ENCODE results near the gene OR8B4. TPM values are rescaled to one million over a fixed set of nuclear protein-coding genes. Genes with fewer than 3 reads are reported as not detected.
"Not testable (repeated sequence)": the region's sequence is repeated elsewhere in the genome, so short reads cannot be mapped to it uniquely, and the experiment has no call there.

Gene OR8B4
- total RNA-seq, 1 experiment from 2014 or later, result not detected

- H3K36me3 ChIP-seq (ENCODE audit: control insufficient read depth, insufficient read depth, low read length), result no peaks in the 10 kb centered on the region
- POLR2A ChIA-PET, result no interaction called here
- CTCF ChIA-PET, result no interaction called here
- BruUV-seq (replicated peaks), result no TSS peak
- intact Hi-C loops (cut with micrococcal nuclease; ENCODE audit: unreplicated experiment), result no loop called here
- Mint-ChIP-seq H3K27me3 (ENCODE audit: insufficient read depth, unreplicated experiment) (peaks cover 5% of the 10 kb centered on the region), H3K36me3 (ENCODE audit: insufficient read depth, unreplicated experiment) (no peaks in the 10 kb centered on the region), H3K4me3 (ENCODE audit: unreplicated experiment) (no peak overlapping the region), H3K27ac (ENCODE audit: unreplicated experiment) (no peak overlapping the region), H3K4me1 (ENCODE audit: low read depth, unreplicated experiment) (no peaks in the 10 kb centered on the region), H3K9me3 (ENCODE audit: unreplicated experiment) (no peaks in the 10 kb centered on the region)
- TF ChIP-seq, protein P1, sequence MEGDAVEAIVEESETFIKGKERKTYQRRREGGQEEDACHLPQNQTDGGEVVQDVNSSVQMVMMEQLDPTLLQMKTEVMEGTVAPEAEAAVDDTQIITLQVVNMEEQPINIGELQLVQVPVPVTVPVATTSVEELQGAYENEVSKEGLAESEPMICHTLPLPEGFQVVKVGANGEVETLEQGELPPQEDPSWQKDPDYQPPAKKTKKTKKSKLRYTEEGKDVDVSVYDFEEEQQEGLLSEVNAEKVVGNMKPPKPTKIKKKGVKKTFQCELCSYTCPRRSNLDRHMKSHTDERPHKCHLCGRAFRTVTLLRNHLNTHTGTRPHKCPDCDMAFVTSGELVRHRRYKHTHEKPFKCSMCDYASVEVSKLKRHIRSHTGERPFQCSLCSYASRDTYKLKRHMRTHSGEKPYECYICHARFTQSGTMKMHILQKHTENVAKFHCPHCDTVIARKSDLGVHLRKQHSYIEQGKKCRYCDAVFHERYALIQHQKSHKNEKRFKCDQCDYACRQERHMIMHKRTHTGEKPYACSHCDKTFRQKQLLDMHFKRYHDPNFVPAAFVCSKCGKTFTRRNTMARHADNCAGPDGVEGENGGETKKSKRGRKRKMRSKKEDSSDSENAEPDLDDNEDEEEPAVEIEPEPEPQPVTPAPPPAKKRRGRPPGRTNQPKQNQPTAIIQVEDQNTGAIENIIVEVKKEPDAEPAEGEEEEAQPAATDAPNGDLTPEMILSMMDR (IDR thresholded peaks at IDR 0.05; ENCODE audit: insufficient read depth in 1 of 2, low read depth in 1 of 2, low read length in 1 of 2, severe bottlenecking in 1 of 2, unreplicated experiment in 1 of 2), result no peak
- H3K27me3 ChIP-seq (replicated peaks; ENCODE audit: control insufficient read depth, insufficient read depth, low read length), result no peaks in the 10 kb centered on the region
- H3K4me1 ChIP-seq, result no peaks in the 10 kb centered on the region
- H3K4me3 ChIP-seq (ENCODE audit: low read depth, low read length), result no peak overlapping the region
- H3K9me3 ChIP-seq, result no peaks in the 10 kb centered on the region; the same call in 1 of the 2 replicates
- no peak for DNase-seq
Measured at GRCh38 chr11:124394408-124394807, 30.3 kb downstream of the OR8B4 start.

GRCh38 chr11:124384399-124384798, 40.3 kb downstream of the OR8B4 start, which contains the start of gene OR8B2:
TSS of gene OR8B2 (minus strand) at chr11:124384499. CDS start at chr11:124383343, 1,156 bp downstream.
- Histone ChIP-seq H3K4me3 (ENCODE audit: low read depth, low read length) (no peak within 1 kb of the TSS), H3K4me1 (no peaks in the 10 kb centered on the region), H3K27me3 (replicated peaks; ENCODE audit: control insufficient read depth, insufficient read depth, low read length) (no peaks in the 10 kb centered on the region), H3K9me3 (no peaks in the 10 kb centered on the region), H3K36me3 (ENCODE audit: control insufficient read depth, insufficient read depth, low read length) (no peaks in the 10 kb centered on the region)
- intact Hi-C loops (cut with micrococcal nuclease; ENCODE audit: unreplicated experiment), result no loop called here
- Mint-ChIP-seq H3K9me3 (ENCODE audit: unreplicated experiment) (no peaks in the 10 kb centered on the region), H3K4me3 (ENCODE audit: unreplicated experiment) (no peak within 1 kb of the TSS), H3K4me1 (ENCODE audit: low read depth, unreplicated experiment) (no peaks in the 10 kb centered on the region), H3K36me3 (ENCODE audit: insufficient read depth, unreplicated experiment) (no peaks in the 10 kb centered on the region), H3K27ac (ENCODE audit: unreplicated experiment) (no peak within 1 kb of the TSS), H3K27me3 (ENCODE audit: insufficient read depth, unreplicated experiment) (peaks cover 9% of the 10 kb centered on the region)
- ChIA-PET CTCF (no interaction called here), POLR2A (no interaction called here)
- TF ChIP-seq, protein P1 (IDR thresholded peaks at IDR 0.05; ENCODE audit: insufficient read depth in 1 of 2, low read depth in 1 of 2, low read length in 1 of 2, severe bottlenecking in 1 of 2, unreplicated experiment in 1 of 2), result no peak
- no peak for DNase-seq
- BruUV-seq (replicated peaks), result no TSS peak

GRCh38 chr11:124382857-124383256, 41.8 kb downstream of the OR8B4 start:
- CTCF ChIA-PET; H3K9me3 Mint-ChIP-seq (ENCODE audit: unreplicated experiment); POLR2A ChIA-PET: not testable (repeated sequence)

GRCh38 chr11:124380585-124380984, 44.1 kb downstream of the OR8B4 start:
- H3K4me1 ChIP-seq, result no peaks in the 10 kb centered on the region
- H3K27ac Mint-ChIP-seq (ENCODE audit: unreplicated experiment), result no peak overlapping the region
- no peaks in the 10 kb centered on the region for H3K4me1 Mint-ChIP-seq (ENCODE audit: low read depth, unreplicated experiment)
- no peaks in the 10 kb centered on the region for H3K9me3 Mint-ChIP-seq (ENCODE audit: unreplicated experiment)
- H3K27me3 Mint-ChIP-seq (ENCODE audit: insufficient read depth, unreplicated experiment), result peaks cover 8% of the 10 kb centered on the region
- no peak overlapping the region for H3K4me3 ChIP-seq (ENCODE audit: low read depth, low read length)
- no peaks in the 10 kb centered on the region for H3K9me3 ChIP-seq
- intact Hi-C loops (cut with micrococcal nuclease; ENCODE audit: unreplicated experiment), result no loop called here
- DNase-seq, result no peak
- no peaks in the 10 kb centered on the region for H3K36me3 ChIP-seq (ENCODE audit: control insufficient read depth, insufficient read depth, low read length)
- no TSS peak for BruUV-seq (replicated peaks)
- H3K36me3 Mint-ChIP-seq (ENCODE audit: insufficient read depth, unreplicated experiment), result no peaks in the 10 kb centered on the region
- POLR2A ChIA-PET, result no interaction called here
- CTCF ChIA-PET, result no interaction called here
- H3K4me3 Mint-ChIP-seq (ENCODE audit: unreplicated experiment), result no peak overlapping the region
- TF ChIP-seq, protein P1 (IDR thresholded peaks at IDR 0.05; ENCODE audit: insufficient read depth in 1 of 2, low read depth in 1 of 2, low read length in 1 of 2, severe bottlenecking in 1 of 2, unreplicated experiment in 1 of 2), result no peak
- H3K27me3 ChIP-seq (replicated peaks; ENCODE audit: control insufficient read depth, insufficient read depth, low read length), result no peaks in the 10 kb centered on the region

More at GRCh38 chr11:124382857-124383256, 41.8 kb downstream of the OR8B4 start:
- H3K27me3 ChIP-seq (replicated peaks; ENCODE audit: control insufficient read depth, insufficient read depth, low read length); H3K36me3 Mint-ChIP-seq (ENCODE audit: insufficient read depth, unreplicated experiment); H3K36me3 ChIP-seq (ENCODE audit: control insufficient read depth, insufficient read depth, low read length); H3K4me3 ChIP-seq (ENCODE audit: low read depth, low read length); H3K4me1 ChIP-seq; intact Hi-C loops (cut with micrococcal nuclease; ENCODE audit: unreplicated experiment); H3K4me3 Mint-ChIP-seq (ENCODE audit: unreplicated experiment); H3K4me1 Mint-ChIP-seq (ENCODE audit: low read depth, unreplicated experiment); H3K27me3 Mint-ChIP-seq (ENCODE audit: insufficient read depth, unreplicated experiment); DNase-seq; H3K9me3 ChIP-seq; BruUV-seq (replicated peaks); H3K27ac Mint-ChIP-seq (ENCODE audit: unreplicated experiment): not testable (repeated sequence)

Data from Caco-2 (cell line).